ENCODE measurements around the gene WDR88. TPM values are rescaled to one million over a fixed set of nuclear protein-coding genes. Genes with fewer than 3 reads are reported as not detected.

WDR88 gene
- total RNA-seq, 1 experiment from 2014 or later, result 0.28 TPM

DNA sequence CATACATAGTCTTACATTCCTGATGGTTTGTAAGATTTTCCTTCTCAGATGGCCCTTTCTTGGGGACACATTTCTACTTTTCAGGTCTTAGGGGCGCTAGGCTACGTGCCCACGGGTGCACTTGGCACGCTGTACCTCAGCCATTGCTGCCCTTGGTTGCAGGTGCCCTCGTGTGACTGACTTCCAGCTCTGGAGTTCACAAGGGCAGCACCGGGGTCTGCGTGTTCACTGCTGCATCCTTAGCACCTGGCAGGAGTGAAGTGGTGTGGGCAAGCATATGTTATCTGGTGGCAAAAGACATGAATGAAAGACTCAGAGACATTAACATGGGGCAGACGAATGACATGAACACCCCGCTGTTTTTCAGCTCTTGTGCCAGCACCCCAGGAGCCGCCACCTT, 13.3 kb upstream of the WDR88 start:
- no peak for ATAC-seq
- POLR2A ChIA-PET, result no interaction called here

More for the DNA sequence above, 13.3 kb upstream of the WDR88 start:
- TF ChIP-seq JAZF1 (CRISPR knock-in tag; IDR thresholded peaks at IDR 0.05), result no peak
- TF ChIP-seq KAT7 (CRISPR knock-in tag; IDR thresholded peaks at IDR 0.05; ENCODE audit: borderline replicate concordance), result no peak
- TF ChIP-seq, protein P1, sequence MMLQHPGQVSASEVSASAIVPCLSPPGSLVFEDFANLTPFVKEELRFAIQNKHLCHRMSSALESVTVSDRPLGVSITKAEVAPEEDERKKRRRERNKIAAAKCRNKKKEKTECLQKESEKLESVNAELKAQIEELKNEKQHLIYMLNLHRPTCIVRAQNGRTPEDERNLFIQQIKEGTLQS (CRISPR knock-in tag; conservative IDR thresholded peaks at IDR 0.05), result no peak
- no peak for TF ChIP-seq E2F4 (CRISPR knock-in tag; IDR thresholded peaks at IDR 0.05; ENCODE audit: borderline replicate concordance, low read depth)
- TF ChIP-seq, protein P2, sequence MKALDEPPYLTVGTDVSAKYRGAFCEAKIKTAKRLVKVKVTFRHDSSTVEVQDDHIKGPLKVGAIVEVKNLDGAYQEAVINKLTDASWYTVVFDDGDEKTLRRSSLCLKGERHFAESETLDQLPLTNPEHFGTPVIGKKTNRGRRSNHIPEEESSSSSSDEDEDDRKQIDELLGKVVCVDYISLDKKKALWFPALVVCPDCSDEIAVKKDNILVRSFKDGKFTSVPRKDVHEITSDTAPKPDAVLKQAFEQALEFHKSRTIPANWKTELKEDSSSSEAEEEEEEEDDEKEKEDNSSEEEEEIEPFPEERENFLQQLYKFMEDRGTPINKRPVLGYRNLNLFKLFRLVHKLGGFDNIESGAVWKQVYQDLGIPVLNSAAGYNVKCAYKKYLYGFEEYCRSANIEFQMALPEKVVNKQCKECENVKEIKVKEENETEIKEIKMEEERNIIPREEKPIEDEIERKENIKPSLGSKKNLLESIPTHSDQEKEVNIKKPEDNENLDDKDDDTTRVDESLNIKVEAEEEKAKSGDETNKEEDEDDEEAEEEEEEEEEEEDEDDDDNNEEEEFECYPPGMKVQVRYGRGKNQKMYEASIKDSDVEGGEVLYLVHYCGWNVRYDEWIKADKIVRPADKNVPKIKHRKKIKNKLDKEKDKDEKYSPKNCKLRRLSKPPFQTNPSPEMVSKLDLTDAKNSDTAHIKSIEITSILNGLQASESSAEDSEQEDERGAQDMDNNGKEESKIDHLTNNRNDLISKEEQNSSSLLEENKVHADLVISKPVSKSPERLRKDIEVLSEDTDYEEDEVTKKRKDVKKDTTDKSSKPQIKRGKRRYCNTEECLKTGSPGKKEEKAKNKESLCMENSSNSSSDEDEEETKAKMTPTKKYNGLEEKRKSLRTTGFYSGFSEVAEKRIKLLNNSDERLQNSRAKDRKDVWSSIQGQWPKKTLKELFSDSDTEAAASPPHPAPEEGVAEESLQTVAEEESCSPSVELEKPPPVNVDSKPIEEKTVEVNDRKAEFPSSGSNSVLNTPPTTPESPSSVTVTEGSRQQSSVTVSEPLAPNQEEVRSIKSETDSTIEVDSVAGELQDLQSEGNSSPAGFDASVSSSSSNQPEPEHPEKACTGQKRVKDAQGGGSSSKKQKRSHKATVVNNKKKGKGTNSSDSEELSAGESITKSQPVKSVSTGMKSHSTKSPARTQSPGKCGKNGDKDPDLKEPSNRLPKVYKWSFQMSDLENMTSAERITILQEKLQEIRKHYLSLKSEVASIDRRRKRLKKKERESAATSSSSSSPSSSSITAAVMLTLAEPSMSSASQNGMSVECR (CRISPR knock-in tag; IDR thresholded peaks at IDR 0.05; ENCODE audit: borderline replicate concordance), result no peak
- no peak for TF ChIP-seq FOXP1 (CRISPR knock-in tag; IDR thresholded peaks at IDR 0.05; ENCODE audit: borderline replicate concordance)
- no peak for TF ChIP-seq FOXJ3 (CRISPR knock-in tag; IDR thresholded peaks at IDR 0.05; ENCODE audit: borderline replicate concordance)
- no peak for TF ChIP-seq IRF2 (CRISPR knock-in tag; IDR thresholded peaks at IDR 0.05; ENCODE audit: borderline replicate concordance, low read depth)
- no peak for TF ChIP-seq NFYB (CRISPR knock-in tag; conservative IDR thresholded peaks at IDR 0.05; ENCODE audit: low read depth)
- TF ChIP-seq, protein P3, sequence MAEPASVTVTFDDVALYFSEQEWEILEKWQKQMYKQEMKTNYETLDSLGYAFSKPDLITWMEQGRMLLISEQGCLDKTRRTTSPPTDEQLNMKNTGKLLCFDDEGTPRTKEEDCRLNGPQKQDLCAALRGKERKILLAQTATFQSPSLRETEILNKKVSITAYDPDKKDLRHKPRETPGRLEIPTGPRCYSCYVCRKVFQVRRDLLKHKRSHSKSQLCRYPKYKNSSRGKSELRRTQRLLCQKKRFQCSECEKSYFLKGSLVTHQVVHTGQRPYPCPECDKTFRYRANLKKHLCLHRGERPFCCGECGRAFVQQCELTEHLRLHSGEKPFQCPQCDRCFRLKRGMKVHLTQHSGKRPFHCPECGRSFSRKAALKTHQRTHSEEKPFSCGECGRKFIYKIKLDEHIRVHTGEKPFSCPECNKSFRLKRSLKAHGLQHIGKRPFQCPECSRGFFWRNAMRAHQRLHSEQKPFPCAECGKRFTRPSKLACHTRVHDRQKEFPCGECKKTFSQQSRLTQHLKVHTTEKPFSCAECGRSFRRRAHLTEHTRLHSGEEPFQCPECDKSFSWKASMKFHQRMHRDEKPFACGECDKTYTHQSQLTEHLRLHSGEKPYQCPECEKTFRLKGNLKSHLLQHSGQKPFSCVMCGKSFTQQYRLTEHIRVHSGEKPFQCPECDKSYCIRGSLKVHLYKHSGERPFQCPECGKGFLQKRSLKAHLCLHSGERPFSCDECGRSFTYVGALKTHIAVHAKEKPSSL (CRISPR knock-in tag; conservative IDR thresholded peaks at IDR 0.05), result no peak
- no peak for TF ChIP-seq ETV6 (CRISPR knock-in tag; IDR thresholded peaks at IDR 0.05)
- TF ChIP-seq, protein P4, sequence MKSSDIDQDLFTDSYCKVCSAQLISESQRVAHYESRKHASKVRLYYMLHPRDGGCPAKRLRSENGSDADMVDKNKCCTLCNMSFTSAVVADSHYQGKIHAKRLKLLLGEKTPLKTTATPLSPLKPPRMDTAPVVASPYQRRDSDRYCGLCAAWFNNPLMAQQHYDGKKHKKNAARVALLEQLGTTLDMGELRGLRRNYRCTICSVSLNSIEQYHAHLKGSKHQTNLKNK (CRISPR knock-in tag; IDR thresholded peaks at IDR 0.05), result no peak
- no peak for TF ChIP-seq ZNF512 (CRISPR knock-in tag; IDR thresholded peaks at IDR 0.05; ENCODE audit: borderline replicate concordance)
- TF ChIP-seq ZNF671 (CRISPR knock-in tag; IDR thresholded peaks at IDR 0.05), result no peak
- no peak for TF ChIP-seq OVOL2 (CRISPR knock-in tag; IDR thresholded peaks at IDR 0.05; ENCODE audit: borderline replicate concordance)
- TF ChIP-seq, protein P5, sequence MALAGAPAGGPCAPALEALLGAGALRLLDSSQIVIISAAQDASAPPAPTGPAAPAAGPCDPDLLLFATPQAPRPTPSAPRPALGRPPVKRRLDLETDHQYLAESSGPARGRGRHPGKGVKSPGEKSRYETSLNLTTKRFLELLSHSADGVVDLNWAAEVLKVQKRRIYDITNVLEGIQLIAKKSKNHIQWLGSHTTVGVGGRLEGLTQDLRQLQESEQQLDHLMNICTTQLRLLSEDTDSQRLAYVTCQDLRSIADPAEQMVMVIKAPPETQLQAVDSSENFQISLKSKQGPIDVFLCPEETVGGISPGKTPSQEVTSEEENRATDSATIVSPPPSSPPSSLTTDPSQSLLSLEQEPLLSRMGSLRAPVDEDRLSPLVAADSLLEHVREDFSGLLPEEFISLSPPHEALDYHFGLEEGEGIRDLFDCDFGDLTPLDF (CRISPR knock-in tag; IDR thresholded peaks at IDR 0.05), result no peak
- no peak for TF ChIP-seq EMX1 (CRISPR knock-in tag; IDR thresholded peaks at IDR 0.05)
- TF ChIP-seq, protein P6, sequence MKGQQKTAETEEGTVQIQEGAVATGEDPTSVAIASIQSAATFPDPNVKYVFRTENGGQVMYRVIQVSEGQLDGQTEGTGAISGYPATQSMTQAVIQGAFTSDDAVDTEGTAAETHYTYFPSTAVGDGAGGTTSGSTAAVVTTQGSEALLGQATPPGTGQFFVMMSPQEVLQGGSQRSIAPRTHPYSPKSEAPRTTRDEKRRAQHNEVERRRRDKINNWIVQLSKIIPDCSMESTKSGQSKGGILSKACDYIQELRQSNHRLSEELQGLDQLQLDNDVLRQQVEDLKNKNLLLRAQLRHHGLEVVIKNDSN (CRISPR knock-in tag; IDR thresholded peaks at IDR 0.05), result no peak
- no peaks in the 10 kb centered on the region for H3K9me3 Mint-ChIP-seq
- no peak overlapping the region for H3K4me3 Mint-ChIP-seq
- H3K4me1 Mint-ChIP-seq, result no peaks in the 10 kb centered on the region
- no peak overlapping the region for H3K27ac Mint-ChIP-seq
- peaks cover 31% of the 10 kb centered on the region for H3K36me3 Mint-ChIP-seq
- no peaks in the 10 kb centered on the region for H3K27me3 Mint-ChIP-seq (ENCODE audit: low read depth)
- CTCF ChIA-PET, result interaction anchor here (0.7 to 2.8 kb wide), 8 partner anchors 14 to 147 kb away, joined by 3 to 7 read pairs (median 4); partner anchors contain the start of gene CEP89
- no peak for DNase-seq (ENCODE audit: low spot score)

Measured in WTC11 (cell line).